Type B pancreatic cell (in vitro differentiated cells): ENCODE measurements around the gene COLEC12. TPM values are rescaled to one million over a fixed set of nuclear protein-coding genes. Genes with fewer than 3 reads are reported as not detected.

Experiments
- DNase-seq: peaks from one replicate; pipeline ENCODE4 v3.0.0; 2021; ENCODE audit warnings: mixed read lengths; ENCODE audit not compliant: unreplicated experiment; ENCODE audit errors: extremely low spot score
- H3K27ac Mint-ChIP-seq: 2 replicates; pipeline ENCODE4 v1.8.0; 2021; ENCODE audit warnings: mild to moderate bottlenecking, mixed read lengths
- H3K27me3 Mint-ChIP-seq: 2 replicates; pipeline ENCODE4 v1.8.0; 2021; ENCODE audit warnings: mixed read lengths
- H3K36me3 Mint-ChIP-seq: 2 replicates; pipeline ENCODE4 v1.8.0; 2021; ENCODE audit warnings: mixed read lengths
- H3K4me1 Mint-ChIP-seq: one replicate; pipeline ENCODE4 v1.8.0; 2021; ENCODE audit warnings: mixed read lengths; ENCODE audit not compliant: unreplicated experiment
- H3K4me3 Mint-ChIP-seq: 2 replicates; pipeline ENCODE4 v1.8.0; 2021; ENCODE audit warnings: mild to moderate bottlenecking, mixed read lengths
- H3K9me3 Mint-ChIP-seq: 2 replicates; pipeline ENCODE4 v1.8.0; 2021; ENCODE audit warnings: mixed read lengths
- total RNA-seq: library from RNA; stranded (reverse); gene quantifications from 2 replicates; pipeline ENCODE4 v1.2.1, GENCODE V29; 2021; ENCODE audit warnings: low replicate concordance
- TF ChIP-seq, protein P1 (sequence below): fragments of 200-600 bp; sonication (generic); conservative IDR thresholded peaks from 2 replicates; pipeline ENCODE4 v1.5.0; 2021; ENCODE audit warnings: antibody characterized with exemption, mild to moderate bottlenecking

The COLEC12 gene
- total RNA-seq, 1 donor from 2014 or later, result 61.3 TPM

- Mint-ChIP-seq H3K27me3 (peaks cover 3% of the 10 kb centered on the region), H3K27ac (no peak overlapping the region), H3K36me3 (peaks cover 39% of the 10 kb centered on the region), H3K4me1 (peaks cover 4% of the 10 kb centered on the region), H3K9me3 (peaks cover 7% of the 10 kb centered on the region), H3K4me3 (no peak overlapping the region)
- TF ChIP-seq, protein P1, sequence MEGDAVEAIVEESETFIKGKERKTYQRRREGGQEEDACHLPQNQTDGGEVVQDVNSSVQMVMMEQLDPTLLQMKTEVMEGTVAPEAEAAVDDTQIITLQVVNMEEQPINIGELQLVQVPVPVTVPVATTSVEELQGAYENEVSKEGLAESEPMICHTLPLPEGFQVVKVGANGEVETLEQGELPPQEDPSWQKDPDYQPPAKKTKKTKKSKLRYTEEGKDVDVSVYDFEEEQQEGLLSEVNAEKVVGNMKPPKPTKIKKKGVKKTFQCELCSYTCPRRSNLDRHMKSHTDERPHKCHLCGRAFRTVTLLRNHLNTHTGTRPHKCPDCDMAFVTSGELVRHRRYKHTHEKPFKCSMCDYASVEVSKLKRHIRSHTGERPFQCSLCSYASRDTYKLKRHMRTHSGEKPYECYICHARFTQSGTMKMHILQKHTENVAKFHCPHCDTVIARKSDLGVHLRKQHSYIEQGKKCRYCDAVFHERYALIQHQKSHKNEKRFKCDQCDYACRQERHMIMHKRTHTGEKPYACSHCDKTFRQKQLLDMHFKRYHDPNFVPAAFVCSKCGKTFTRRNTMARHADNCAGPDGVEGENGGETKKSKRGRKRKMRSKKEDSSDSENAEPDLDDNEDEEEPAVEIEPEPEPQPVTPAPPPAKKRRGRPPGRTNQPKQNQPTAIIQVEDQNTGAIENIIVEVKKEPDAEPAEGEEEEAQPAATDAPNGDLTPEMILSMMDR, result no peak
- DNase-seq, result no peak
Measured at GRCh38 chr18:346600-346999, 153.9 kb downstream of the COLEC12 start.

DNA sequence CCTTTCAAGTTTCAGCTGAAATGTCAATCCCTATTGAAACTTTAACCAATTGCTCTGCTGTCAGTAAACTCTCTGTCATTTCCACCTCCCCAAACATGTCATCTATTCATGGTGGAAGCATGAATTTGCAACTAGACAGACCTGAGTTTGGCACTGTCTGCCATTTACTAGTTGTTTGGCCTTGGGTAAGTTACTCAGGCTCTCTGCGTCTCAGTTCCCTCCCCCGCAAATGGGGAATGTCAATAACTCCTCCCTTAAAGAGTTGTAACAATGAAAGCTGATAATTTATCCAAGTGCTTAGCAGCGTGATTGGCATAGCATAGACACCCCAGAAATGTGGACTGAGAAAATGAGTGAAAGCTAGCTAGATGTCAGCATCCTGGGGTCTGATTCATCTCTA, 159.4 kb downstream of the COLEC12 start:
- TF ChIP-seq, protein P1, result no peak
- H3K4me1 Mint-ChIP-seq, result peaks cover 4% of the 10 kb centered on the region
- DNase-seq, result no peak
- H3K9me3 Mint-ChIP-seq, result no peaks in the 10 kb centered on the region
- H3K27ac Mint-ChIP-seq, result no peak overlapping the region
- H3K27me3 Mint-ChIP-seq, result peaks cover 3% of the 10 kb centered on the region
- peaks cover 21% of the 10 kb centered on the region for H3K36me3 Mint-ChIP-seq
- H3K4me3 Mint-ChIP-seq, result no peak overlapping the region

DNA sequence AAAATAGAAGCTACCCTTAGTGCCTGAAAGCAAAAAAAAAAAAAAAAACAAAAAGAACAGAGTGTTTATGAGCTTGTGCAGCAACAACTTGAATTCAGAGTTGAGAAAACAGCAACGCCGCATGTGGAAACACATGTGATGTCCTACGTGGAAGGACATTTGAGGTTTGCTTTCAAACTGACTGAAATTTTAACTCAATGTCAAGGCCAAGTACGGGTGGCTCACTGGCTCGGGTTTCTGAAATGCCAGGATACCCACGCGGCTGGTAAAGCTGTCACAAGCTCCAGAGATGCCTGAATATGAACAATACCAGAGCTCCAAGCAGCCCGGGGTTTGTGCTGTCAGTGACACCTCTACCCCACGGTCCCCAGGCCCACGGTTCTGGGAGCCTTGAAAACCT, 160.5 kb downstream of the COLEC12 start:
- peaks cover 16% of the 10 kb centered on the region for H3K36me3 Mint-ChIP-seq
- H3K9me3 Mint-ChIP-seq, result no peaks in the 10 kb centered on the region
- peaks cover 4% of the 10 kb centered on the region for H3K4me1 Mint-ChIP-seq
- H3K27me3 Mint-ChIP-seq, result peaks cover 3% of the 10 kb centered on the region
- no peak for DNase-seq
- H3K4me3 Mint-ChIP-seq, result no peak overlapping the region
- no peak overlapping the region for H3K27ac Mint-ChIP-seq
- TF ChIP-seq, protein P1, result no peak

- H3K36me3 Mint-ChIP-seq, result peaks cover 17% of the 10 kb centered on the region
- H3K27me3 Mint-ChIP-seq, result peaks cover 3% of the 10 kb centered on the region
- H3K27ac Mint-ChIP-seq, result no peak overlapping the region
- no peak for DNase-seq
- H3K4me3 Mint-ChIP-seq, result no peak overlapping the region
- no peaks in the 10 kb centered on the region for H3K4me1 Mint-ChIP-seq
- TF ChIP-seq, protein P1, result no peak
- no peaks in the 10 kb centered on the region for H3K9me3 Mint-ChIP-seq
Measured at GRCh38 chr18:339200-339599, 161.3 kb downstream of the COLEC12 start.

DNA sequence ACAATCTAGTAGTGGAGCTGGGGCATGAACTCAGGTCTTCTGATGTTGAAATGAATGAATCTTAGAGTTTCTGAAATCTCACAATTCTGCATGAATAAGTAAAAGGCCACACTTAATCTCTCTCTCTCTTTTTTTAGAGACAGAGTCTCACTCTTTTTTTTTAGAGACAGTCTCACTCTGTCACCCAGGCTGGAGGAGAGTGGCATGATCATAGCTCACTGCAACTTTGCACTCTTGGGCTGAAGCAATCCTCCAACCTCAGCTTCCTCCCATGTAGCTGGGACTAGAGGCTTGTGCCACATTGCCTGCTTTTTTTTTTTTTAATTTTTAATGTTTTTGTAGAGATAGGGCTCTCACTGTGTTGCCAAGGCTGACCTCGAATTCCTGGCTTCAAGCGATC, 163.8 kb downstream of the COLEC12 start:
- Mint-ChIP-seq H3K27me3 (no peaks in the 10 kb centered on the region), H3K4me1 (peaks cover 5% of the 10 kb centered on the region), H3K9me3 (no peaks in the 10 kb centered on the region), H3K4me3 (no peak overlapping the region), H3K27ac (no peak overlapping the region), H3K36me3 (peaks cover 22% of the 10 kb centered on the region)
- no peak for DNase-seq
- TF ChIP-seq, protein P1, result no peak

DNA sequence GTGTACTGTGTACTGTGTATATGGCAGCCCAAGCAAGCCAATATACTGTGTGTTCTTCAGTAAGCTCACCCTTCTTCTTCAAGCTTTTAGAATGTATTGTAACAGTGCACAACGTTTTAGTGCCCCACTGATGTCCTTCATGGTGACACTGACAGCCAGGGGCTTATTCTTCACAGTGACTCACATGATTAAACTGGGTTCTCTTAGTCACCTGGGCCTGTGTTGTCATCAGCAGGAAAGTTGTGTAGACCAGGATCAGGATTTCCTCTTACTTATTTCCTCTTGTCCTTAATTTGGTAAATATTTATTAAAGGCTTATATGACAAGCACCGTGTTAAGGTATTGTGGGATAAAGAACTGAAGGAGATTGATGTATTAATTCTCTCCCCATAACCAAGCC, 164.8 kb downstream of the COLEC12 start:
- no peak overlapping the region for H3K4me3 Mint-ChIP-seq
- no peak for DNase-seq
- H3K27me3 Mint-ChIP-seq, result no peaks in the 10 kb centered on the region
- H3K36me3 Mint-ChIP-seq, result peaks cover 18% of the 10 kb centered on the region
- H3K4me1 Mint-ChIP-seq, result peaks cover 5% of the 10 kb centered on the region
- no peak overlapping the region for H3K27ac Mint-ChIP-seq
- no peaks in the 10 kb centered on the region for H3K9me3 Mint-ChIP-seq
- TF ChIP-seq, protein P1, result no peak
